ENCODE results near the gene LARP6.
A peak's percentile ranks its signal among the peaks of the same experiment; 100 is the strongest.
"Not testable (repeated sequence)": the region's sequence is repeated elsewhere in the genome, so short reads cannot be mapped to it uniquely, and the experiment has no call there.

Gene LARP6

DNA sequence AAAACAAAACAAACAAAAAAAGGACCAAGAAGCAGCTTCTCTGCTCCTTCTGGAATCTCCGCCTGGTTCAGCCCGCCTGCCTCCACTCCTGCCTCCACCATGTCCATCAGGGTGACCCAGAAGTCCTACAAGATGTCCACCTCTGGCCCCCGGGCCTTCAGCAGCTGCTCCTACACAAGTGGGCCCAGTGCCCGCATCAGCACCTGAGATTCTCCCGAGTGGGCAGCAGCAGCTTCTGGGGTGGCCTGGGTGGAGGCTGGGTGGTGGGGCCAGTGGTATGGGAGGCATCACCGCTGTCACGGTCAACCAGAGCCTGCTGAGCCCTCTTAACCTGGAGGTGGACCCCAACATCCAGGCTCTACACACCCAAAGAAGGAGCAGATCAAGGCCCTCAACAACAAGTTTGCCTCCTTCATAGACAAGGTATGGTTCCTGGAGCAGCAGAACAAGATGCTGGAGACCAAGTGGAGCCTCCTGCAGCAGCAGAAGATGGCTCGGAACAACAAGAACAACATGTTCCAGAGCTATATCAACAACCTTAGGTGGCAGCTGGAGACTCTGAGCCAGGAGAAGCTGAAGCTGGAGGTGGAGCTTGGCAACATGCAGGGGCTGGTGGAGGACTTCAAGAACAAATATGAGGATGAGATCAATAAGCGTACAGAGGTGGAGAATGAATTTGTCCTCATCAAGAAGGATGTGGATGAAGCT, 4.8 kb upstream of the LARP6 start:
- not testable (repeated sequence) for DNase-seq (ENCODE audit: low spot score)

DNA sequence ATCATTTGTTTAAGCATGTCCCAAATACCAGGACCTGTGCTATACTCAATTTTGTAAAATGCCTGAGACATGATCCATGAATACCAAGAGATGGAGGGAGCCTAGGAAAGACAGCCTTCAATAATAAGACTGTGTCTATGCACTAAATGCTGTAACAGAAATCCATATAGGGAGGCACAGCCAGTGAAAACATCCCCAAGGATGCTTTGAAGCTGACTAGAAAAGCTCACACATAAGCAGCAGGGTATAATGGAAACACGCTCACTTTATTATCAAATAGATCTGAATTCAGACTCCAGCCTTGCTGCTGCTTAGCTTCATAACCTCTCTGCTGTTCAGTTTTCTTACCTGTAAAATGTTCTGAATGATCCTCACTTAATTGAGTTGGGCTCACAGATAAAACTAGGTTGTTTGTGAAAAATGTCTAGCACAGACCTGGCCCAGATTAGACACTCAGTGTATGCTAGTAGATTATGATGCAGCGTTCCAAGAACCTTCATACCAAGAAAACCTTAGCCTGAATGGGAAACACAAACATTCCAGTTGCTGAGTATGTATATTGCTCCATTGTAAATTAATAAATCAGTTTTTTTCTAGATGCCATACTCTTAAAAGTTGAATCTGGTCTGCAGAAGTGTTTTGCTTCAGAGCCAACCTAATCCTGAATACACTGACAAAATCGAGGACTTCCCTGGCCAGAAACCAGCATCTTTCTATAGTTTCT, 3.8 kb upstream of the LARP6 start:
- DNase-seq (ENCODE audit: low spot score) = no peak

DNA sequence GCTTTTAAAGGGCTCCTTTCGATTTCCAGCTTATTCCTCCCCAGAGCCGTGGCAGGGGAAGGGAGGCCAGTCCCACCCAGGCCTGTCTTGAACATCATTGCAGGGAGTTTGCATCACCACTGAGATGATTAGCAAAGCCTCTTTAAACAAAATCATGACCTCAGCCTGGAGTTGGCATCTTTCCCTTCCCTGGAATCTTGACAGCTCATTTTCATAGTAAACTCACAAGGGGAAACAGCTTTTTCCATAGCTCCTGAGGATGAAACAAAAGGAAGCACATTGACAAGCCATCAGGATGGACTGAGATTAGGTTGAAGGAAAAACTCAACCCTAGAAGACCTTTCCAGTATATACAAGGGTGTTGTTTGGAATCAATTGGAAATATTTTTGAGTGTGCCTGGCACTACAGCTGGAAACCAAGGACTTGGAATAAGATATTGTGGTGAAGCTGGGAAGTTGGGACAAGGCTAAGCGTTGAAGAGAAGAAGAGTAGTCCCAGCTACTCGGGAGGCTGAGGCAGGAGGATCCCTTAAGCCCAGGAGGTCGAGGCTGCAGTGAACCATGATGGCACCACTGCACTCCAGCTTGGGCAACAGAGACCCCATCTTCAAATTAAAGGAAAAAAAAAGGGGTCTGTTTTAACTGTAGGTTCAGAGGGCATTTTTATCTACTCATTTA, 3.1 kb upstream of the LARP6 start:
- peak; percentile 92 for DNase-seq (ENCODE audit: low spot score)

DNA sequence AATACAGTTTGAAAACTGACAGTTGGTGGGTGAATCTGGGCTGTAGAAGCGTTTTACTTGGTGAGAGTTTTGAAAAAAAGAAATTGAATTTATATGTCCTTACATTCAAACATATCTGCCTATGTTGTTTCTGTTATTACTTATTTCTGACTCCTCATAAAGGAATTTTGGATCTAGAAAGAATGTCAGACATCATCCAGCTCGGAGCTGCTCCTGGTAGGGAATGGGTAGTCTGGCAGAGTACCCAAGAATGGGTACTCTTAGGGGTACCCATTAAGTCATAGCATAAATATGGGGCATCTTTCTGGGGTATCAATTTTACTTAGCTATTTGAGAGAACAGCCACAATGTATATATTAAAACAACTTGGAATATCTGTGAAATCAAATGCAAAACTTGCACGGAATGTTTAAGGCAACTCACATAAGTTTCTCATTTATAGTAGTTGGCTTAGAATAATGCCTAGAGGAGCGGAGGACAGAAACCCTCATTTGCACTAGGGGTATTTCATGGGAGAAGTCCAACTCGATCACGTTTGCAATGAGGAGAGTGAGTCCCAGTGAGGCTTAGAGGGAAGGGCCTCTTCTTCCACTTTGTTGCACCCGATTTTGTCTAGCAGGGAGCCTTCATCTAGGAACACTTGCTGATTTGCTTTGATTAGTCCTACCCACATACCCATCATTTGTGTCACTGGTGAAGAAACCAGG, 2.4 kb upstream of the LARP6 start:
- peak; percentile 70 for DNase-seq (ENCODE audit: low spot score)

DNA sequence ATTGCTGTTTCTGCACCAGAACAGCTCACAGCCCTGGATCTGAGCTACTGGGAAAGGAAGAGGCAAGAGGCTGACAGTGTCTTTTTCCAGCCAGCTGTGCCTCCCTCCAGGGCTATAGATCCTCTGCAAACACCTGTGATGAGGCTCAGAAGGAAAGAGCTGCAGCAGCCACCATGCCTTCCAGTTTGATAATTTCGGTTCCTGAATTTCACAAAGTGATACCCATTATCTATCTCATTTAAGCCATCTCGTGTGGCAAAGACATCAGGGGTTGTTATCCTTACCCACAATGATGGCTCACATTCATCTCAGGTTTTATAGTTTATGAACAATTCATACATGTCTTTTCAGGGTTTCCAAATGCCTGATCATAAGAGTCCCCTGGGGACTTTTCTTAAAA, 1.8 kb upstream of the LARP6 start:
- DNase-seq (ENCODE audit: low spot score) = no peak

DNA sequence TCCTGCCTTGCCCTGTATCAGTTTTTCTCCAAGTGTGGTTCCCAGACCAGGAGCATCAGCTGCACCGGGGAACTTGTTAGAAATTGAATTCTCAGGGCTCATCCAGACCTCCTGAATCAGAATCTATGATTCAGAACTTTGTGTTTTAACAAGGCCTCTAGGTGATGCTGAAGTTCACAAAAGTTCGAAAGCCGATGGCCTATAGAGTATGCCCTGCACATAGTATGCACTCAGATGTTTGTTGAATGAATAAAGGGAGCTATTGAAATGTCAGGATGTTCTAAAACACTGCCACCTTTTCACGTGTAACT, 664 bp upstream of the LARP6 start:
- DNase-seq (ENCODE audit: low spot score) = peak; percentile 47

DNA sequence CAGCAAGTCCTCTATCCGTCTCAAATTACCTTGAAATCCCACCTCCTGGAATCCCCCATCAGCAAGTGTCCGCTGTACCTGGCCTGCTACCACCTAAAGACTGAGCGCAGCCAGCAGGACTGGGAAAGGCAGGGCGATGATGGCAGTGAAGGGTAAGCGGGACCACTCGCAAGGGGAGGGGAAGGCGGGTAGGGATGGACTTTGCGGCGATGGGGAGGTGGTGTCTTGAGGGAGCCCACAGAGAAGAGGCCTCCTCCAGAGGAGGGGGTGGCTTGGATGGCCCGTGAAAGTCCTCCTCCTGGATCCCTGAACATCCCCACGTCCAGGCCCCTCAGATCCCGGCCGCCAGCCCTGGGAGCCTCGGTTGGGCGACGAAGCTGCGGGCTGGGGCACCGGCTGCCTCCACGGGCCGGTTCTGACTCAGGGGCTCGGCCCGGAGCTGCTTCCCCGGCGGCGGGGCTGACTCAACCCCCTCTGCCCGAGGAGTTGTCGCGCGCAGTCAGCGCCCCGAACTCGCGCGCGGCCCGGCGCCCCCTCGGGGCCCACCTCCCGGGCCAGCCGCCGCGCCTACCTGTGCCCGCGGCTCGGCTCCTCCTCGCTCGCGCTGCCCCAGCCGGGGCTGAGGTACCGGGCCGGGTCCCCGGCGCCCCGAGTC, 512 bp downstream of the LARP6 start:
- DNase-seq (ENCODE audit: low spot score) = peak; percentile 75

DNA sequence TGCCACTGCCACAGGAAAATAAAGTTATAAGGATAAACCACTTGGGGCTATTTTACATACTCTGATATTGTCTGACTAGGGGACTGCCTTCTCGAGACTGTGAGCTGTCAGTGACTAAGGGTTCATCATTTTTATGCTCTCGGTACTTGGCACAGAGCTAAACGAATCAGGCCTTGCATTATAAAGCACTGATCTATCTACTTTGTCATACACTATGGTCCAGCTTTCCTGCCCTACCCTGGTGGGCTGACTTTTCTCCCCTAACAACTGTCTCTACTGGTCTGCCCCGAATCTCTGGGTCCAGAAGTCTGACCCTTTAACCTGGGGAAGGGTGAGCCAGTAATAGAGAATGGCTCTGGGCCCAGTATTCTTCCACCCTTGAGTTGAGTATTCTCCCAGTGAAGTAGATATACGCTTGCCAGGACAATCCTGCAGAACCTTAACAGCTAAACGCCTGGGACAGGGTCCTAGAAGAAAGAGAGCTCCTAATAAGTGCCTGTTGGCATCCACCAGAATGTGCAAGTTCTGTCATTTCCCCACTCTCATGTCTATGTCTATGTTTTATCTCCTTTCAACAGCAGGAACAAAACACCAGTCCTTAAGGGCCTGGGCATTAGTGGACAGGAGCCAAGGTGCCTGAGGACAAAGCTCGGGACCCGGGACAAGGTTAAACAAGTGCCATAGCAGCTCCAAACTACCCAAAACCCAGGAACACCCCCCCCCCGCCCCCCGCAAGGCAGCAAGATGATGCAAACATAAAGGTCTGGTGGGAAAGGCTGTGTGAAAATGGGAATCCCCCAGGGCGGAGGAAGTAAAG, 1.2 kb downstream of the LARP6 start:
- peak; percentile 65 for DNase-seq (ENCODE audit: low spot score)

DNA sequence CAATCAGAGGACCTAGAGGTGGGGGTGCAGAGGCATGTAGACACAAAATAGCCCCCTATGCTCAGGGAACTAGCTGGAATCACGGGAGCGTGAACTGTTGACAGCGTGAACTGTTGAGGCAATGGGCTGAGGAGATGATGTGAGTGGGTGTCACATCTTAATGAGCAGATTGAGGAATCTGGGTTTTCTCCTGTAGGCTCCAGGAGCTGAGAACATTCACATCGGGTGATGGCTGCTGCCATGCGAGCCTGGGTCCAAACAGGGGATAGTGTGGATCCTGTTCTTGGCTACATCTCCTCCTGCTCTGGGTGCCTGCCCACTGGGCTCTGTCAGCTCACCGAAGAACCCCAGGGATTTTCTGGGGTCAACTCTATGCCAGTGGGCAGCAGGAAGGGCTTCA, 2.1 kb downstream of the LARP6 start:
- DNase-seq (ENCODE audit: low spot score) = no peak

DNA sequence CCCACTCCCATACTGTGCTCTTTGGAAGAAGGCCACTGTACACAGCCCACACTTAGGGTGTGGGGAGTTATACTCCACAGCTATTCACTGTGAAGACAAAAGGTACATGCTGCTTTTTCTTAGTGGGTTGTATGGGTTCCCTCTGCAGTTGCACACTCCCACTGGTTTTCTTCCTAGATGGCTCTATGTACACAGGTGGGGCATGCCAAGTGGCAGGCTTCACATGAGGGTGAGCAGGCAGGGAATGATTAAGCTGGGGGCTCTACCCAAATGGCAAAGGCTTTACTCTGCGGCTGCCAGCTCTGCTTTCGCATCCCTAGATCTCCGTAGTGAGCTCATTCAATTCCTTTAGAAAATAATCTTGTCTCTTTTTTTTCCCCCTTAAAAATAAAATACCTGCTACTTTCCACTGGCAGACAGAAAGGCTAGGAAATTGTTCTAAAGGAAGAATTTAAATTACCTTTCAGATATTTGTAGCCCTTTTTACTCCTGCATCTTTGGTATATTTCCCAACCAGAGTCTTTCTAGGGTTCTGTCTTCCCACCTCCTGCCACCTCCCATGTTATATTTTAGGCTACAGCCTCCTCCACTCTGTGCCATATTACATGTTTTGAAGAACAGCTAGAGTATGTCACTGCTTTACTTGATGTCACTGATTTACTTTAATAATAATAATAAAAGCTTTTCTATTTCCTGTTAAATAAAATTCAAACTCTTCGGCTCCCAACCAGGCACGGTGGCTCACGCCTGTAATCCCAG, 8.2 kb downstream of the LARP6 start:
- DNase-seq (ENCODE audit: low spot score) = no peak

DNA sequence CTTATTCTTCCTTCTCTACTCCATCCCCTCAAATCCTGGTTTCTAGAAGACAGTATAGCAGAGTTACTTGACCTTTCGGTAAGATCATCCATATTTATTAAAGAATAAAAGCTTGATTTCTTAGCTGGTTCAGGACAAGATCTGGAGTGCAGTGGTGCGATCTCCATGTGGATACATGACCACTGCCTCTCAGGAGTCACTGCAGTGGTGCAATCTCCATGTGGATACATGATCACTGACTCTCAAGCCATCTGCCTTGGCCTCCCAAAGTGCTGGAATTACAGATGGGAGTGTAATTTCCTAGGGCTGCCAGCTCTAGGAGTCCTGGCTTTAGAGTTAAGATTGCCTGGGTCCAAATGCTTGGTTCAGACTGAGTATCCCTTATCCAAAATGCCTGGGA, 16.5 kb downstream of the LARP6 start:
- no peak for DNase-seq (ENCODE audit: low spot score)

DNA sequence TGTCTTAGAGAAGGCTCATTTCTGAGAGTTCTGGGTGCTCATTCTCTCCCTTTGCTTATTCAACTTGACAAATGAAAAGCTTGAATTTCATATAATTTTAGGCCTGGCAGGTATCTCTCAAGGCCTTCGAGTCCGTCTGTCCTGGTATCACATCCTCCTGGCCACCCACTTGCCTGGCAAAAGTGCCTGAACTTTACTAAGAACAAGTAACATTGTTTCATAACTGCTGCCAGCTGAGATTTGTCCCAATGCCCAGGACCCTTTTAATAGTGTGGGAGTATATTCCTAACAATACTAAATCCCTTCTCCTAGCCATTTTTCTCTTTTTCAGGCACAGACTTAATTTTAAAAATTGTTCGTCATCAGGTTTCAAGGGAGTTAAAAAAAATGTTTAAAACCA, 18.1 kb downstream of the LARP6 start:
- DNase-seq (ENCODE audit: low spot score) = no peak

DNA sequence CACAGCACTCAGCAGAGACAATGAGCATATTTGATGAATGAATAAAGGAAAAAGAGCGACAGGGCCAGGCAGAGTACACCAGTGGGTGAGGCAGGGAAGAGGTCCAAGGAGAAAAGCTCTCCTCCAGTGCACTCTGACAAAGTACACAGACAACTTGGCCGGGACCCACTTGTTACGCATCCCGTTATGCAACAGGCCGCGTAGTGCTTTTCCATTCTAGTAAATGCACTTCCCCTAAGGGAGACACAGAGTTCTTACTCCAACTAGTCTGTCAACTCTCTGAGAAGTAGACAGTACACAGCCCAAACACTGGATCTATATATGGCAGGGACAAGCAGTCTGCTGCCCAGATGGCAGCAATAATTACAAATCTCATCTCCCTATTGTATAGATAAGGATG, 18.5 kb downstream of the LARP6 start:
- no peak for DNase-seq (ENCODE audit: low spot score)

DNA sequence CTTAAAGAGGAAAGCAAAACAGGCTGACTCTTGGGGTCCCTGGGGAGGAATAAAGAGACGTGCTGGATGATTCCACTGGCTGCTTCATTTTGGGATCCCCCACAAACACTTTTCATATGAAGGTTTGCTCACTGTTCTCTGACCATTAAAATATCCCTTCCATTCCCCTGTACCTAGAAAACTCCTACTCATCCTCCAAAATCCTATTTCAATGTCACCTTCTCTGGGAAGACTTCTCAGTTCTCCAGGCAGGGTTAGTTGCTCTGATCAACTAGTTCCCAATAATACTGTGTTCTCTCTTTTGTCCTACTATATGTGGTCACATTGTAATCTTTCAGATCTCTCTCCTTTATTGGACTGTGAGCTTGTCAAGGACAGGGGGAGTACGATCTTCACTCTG, 19.0 kb downstream of the LARP6 start:
- no peak for DNase-seq (ENCODE audit: low spot score)

DNA sequence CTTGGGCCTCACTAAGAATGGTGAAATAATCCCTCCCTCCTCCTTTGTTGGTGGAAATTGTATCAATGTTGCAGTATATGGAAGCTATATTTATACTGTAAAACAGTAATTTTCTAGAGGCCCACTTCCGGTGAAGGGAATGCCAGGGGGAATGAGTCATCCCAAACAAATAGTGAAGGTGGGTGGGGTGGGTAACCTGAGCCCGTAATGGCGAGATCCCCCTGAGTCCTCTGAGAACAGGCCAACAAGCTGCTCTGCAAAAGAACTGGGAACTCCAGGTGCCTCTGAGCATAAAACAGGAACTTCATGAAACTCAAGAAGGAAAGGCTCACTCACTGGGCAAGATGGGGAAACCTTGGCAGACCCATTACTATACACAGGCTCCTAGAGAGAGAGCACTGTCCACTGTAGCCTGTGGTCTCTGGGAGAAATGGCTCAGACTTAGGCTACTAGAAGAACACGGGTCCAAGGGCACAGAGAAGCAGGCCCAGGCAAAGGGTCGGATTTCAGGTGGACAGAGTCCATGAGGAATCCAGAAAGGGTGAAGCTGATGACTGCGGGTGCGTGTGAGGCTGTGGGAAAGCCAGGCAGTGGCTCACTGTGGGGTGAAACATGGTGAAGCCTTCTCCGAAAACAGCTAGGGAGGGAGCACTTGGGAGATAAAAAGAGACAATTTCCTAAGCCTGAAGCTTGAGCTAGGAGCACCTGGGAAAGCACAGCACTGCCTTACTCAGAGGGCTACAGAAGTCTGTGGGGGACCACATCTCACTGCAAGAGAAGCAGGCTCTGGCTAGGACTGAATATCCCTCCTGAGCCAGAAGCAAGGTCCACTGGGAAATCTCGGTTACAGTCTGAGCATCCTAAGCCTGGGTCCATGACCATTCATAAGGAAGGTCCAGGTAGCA, 19.8 kb downstream of the LARP6 start:
- DNase-seq (ENCODE audit: low spot score) = peak; percentile 63

DNA sequence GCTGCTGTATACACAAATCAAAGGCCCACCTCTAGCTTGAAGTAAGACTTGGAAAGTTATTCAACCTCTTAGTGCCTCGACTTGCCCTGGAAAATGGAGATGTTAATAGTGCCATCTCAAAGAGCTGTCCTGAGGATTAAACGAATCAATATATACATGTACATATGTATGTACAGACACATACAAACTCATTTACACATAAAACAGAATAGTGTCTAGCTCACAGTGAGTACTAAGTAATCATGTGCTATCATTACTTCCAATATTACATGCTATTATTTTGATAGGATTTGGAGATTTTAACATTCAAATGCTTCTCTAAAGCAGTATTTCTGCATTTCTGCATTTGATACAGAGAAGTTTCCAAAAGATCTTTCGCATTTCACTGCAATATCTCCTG, 20.5 kb downstream of the LARP6 start:
- DNase-seq (ENCODE audit: low spot score) = no peak

DNA sequence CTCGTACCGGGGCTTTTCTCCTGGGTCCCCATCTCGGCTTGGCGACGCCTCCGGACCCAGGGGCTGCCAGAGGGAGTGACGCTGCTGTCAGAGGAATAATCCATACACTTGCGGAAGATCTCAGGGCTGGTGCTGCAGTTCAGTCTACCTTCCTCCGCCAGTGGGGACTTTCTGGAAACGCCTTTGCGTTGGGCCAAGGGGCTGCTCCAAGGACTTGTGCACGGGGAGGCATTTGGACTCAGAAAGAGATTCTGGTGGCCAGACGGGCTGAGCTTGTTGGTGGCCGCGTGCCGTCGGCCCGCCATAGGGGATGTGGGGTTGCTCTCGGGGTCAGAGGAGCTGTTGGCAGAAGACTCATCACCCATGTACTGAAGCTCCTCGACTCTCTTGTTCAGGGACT, 21.8 kb downstream of the LARP6 start:
- no peak for DNase-seq (ENCODE audit: low spot score)

DNA sequence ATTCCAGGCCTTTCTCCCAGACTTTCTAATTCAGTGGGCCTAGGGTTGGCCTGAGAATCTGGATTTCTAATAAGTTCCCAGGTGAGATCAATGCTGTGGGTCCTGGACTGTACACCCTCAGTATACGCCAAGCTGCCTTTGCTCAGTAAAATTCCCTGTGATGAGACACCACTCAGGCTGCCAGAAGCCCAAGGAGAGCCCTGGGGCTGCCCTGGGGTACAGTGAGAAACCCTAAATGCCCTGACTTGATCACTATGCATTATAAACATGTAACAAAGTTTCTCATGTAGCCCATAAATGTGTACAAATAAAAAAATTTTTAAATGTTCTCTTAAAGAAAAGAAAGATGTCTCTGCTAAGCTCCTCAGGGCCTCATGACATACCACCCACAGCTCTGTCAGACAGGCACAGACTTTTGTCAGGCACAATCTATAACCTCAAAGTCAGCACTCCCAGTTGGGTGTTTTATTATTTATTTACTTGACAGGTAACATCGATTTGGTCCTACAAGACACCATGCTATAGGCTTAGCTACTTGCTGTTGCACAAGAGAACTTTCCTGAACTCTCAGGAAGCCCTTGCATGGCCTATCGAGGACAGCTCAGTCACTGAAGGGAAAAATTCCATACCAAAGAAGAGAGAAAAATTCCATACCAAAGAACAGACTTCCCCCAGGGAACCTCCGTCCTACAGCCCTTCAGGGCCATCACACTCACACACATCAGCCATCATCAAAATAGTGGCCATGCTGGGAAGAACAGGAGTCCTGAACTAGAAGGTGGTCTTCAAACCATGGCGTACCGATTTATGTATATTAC, 22.7 kb downstream of the LARP6 start:
- no peak for DNase-seq (ENCODE audit: low spot score)

DNA sequence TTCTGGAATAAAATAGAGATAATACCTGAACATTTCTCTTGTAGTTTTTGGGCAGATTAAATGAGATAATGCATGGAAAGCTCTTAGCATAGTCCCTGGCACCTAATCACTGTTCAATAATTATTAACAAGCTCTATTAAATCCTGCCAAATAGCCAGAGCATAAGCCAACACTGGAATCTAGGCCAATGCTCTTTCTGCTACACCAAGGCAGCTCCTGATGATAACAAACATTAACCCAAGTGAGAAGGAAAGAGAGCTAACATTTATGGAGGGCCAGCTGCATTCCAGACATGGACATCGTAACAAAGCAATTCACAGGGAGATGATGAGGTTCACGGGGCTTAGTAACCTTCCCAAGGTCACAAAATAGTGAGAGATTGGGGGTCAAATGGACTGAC, 23.3 kb downstream of the LARP6 start:
- no peak for DNase-seq (ENCODE audit: low spot score)

Measured in hepatic stellate cell (primary cell).